GM23338 (cell line): ENCODE data around the gene SORCS2. TPM values are rescaled to one million over a fixed set of nuclear protein-coding genes. Genes with fewer than 3 reads are reported as not detected.
A peak's percentile ranks its signal among the peaks of the same experiment; 100 is the strongest.

ENCODE experiments used
- ATAC-seq: fragments of 200-7000 bp; cut with Tn5 transposase; 3 replicates; pipeline ENCODE4 v1.9.1; 2020
- DNase-seq: peaks from one replicate; pipeline ENCODE4 v3.0.0-alpha.2; 2015; ENCODE audit warnings: low spot score
- H2AFZ ChIP-seq: fragments of 200-600 bp; sonication (generic); 2 replicates; pipeline ENCODE4 v1.8.0; 2016; ENCODE audit warnings: antibody characterized with exemption, mild to moderate bottlenecking, moderate library complexity
- H3F3A ChIP-seq: fragments of 200-600 bp; sonication (generic); replicated peaks from 2 replicates; pipeline ENCODE4 v1.8.0; 2017; ENCODE audit warnings: antibody characterized with exemption, mixed run types, low read depth
- H3K27ac ChIP-seq: fragments of 200-600 bp; sonication (generic); 2 replicates; pipeline ENCODE4 v1.6.1; 2016; ENCODE audit warnings: low read depth
- H3K27me3 ChIP-seq: fragments of 200-600 bp; sonication (generic); 2 replicates; pipeline ENCODE4 v1.8.0; 2016; ENCODE audit warnings: mild to moderate bottlenecking, mixed run types, moderate library complexity; ENCODE audit not compliant: insufficient read depth
- H3K36me3 ChIP-seq: fragments of 200-600 bp; sonication (generic); 2 replicates; pipeline ENCODE4 v1.8.0; 2016; ENCODE audit warnings: mild to moderate bottlenecking; ENCODE audit not compliant: insufficient read depth
- H3K4me1 ChIP-seq: fragments of 200-600 bp; sonication (generic); 2 replicates; pipeline ENCODE4 v1.8.0; 2016; ENCODE audit warnings: mild to moderate bottlenecking, moderate library complexity; ENCODE audit not compliant: insufficient read depth
- H3K4me2 ChIP-seq: fragments of 200-600 bp; sonication (generic); 2 replicates; pipeline ENCODE4 v1.7.1; 2017; ENCODE audit warnings: mixed run types
- H3K4me3 ChIP-seq: fragments of 200-600 bp; sonication (generic); 2 replicates; pipeline ENCODE4 v1.6.1; 2016; ENCODE audit warnings: mixed run types
- H3K79me2 ChIP-seq: fragments of 200-600 bp; sonication (generic); replicated peaks from 2 replicates; pipeline ENCODE4 v1.8.0; 2017; ENCODE audit warnings: mild to moderate bottlenecking; ENCODE audit not compliant: insufficient read depth
- H3K9me2 ChIP-seq: fragments of 200-600 bp; sonication (generic); 2 replicates; pipeline ENCODE4 v1.8.0; 2017; ENCODE audit not compliant: insufficient read depth
- H4K20me1 ChIP-seq: fragments of 200-600 bp; sonication (generic); replicated peaks from 2 replicates; pipeline ENCODE4 v1.8.0; 2017; ENCODE audit warnings: mild to moderate bottlenecking; ENCODE audit not compliant: insufficient read depth
- H3K27ac Mint-ChIP-seq: 2 replicates; pipeline ENCODE4 v1.8.0; 2020; ENCODE audit warnings: inconsistent platforms, mild to moderate bottlenecking, moderate library complexity, mixed read lengths
- H3K27me3 Mint-ChIP-seq: 3 replicates; pipeline ENCODE4 v1.8.0; 2022; ENCODE audit warnings: low read depth, mild to moderate bottlenecking, moderate library complexity, mixed read lengths, inconsistent platforms; ENCODE audit not compliant: insufficient read depth, poor library complexity
- H3K36me3 Mint-ChIP-seq: 3 replicates; pipeline ENCODE4 v1.8.0; 2021; ENCODE audit warnings: low read depth, mild to moderate bottlenecking, inconsistent platforms, moderate library complexity, mixed read lengths
- H3K4me1 Mint-ChIP-seq: 3 replicates; pipeline ENCODE4 v1.8.0; 2020; ENCODE audit warnings: mild to moderate bottlenecking, inconsistent platforms, mixed read lengths
- H3K4me3 Mint-ChIP-seq: 3 replicates; pipeline ENCODE4 v1.8.0; 2021; ENCODE audit warnings: moderate library complexity, mild to moderate bottlenecking, inconsistent platforms, mixed read lengths
- H3K9me3 Mint-ChIP-seq: 3 replicates; pipeline ENCODE4 v1.8.0; 2020; ENCODE audit warnings: moderate library complexity, mild to moderate bottlenecking, inconsistent platforms, mixed read lengths
- CREB1 ChIP-seq: fragments of 250-450 bp; sonication (Bioruptor Pico); IDR thresholded peaks from 2 replicates; pipeline ENCODE4 v1.5.0; 2020; ENCODE audit warnings: low read depth, mild to moderate bottlenecking, moderate library complexity
- CTCF ChIP-seq, 2 experiments: fragments of 200-600 bp in 1 of 2; sonication (generic) in 1 of 2; conservative IDR thresholded peaks; 2 replicates each; pipeline versions ENCODE4 v1.5.1 to v1.6.1; 2016 to 2017; ENCODE audit warnings: antibody characterized with exemption in 2 of 2, low read depth in 2 of 2, mild to moderate bottlenecking in 2 of 2, moderate library complexity in 1 of 2
- JUNB ChIP-seq: IDR thresholded peaks from one replicate; pipeline ENCODE4 v1.6.1; 2016; ENCODE audit warnings: antibody characterized with exemption; ENCODE audit not compliant: unreplicated experiment
- NANOG ChIP-seq: IDR thresholded peaks from 2 replicates; pipeline ENCODE4 v1.6.1; 2016; ENCODE audit warnings: antibody characterized with exemption, borderline replicate concordance
- POLR2AphosphoS5 ChIP-seq: IDR thresholded peaks from 2 replicates; pipeline ENCODE4 v1.6.1; 2016; ENCODE audit warnings: antibody characterized with exemption, low read depth
- ZNF462 ChIP-seq: fragments of 250-450 bp; sonication (Bioruptor Pico); IDR thresholded peaks from 2 replicates; pipeline ENCODE4 v1.5.0; 2020; ENCODE audit warnings: mild to moderate bottlenecking, moderate library complexity
- polyA plus RNA-seq: library from polyadenylated mRNA; unstranded; fragments of >200 nt; fragmentation: Nextera tagmentation; extraction: Ambion mirVana; gene quantifications from 2 replicates; pipeline ENCODE4 v1.2.1, GENCODE V29; 2016
- total RNA-seq: library from RNA; depleted of rRNA; stranded (reverse); fragments of >200 nt; shearing (Covaris generic); gene quantifications from 2 replicates; pipeline ENCODE4 v1.2.3, GENCODE V29; 2014

The SORCS2 gene
- total and polyA plus RNA-seq, 2 experiments from 2014 or later, result 0.47 to 2.4 TPM

- TF ChIP-seq ZNF462 (CRISPR knock-in tag), result no peak
- no peak for TF ChIP-seq CREB1 (CRISPR knock-in tag)
Observed at GRCh38 chr4:7183780-7184460, 8.4 kb upstream of the SORCS2 start (continued).

GRCh38 chr4:7185487-7186030 lies 6.8 kb upstream of the SORCS2 start:
- no peak overlapping the region for H3K4me3 ChIP-seq
- no peaks in the 10 kb centered on the region for H3K9me2 ChIP-seq
- no peak overlapping the region for H3K27ac ChIP-seq
- H3K79me2 ChIP-seq, result no peaks in the 10 kb centered on the region
- Mint-ChIP-seq H3K4me1 (no peaks in the 10 kb centered on the region; the same call in 2 of the 3 replicates), H3K36me3 (no peaks in the 10 kb centered on the region; the same call in 2 of the 3 replicates), H3K27me3 (peaks cover 20% of the 10 kb centered on the region), H3K9me3 (peaks cover 5% of the 10 kb centered on the region; the same call in 2 of the 3 replicates), H3K27ac (no peak overlapping the region), H3K4me3 (no peak overlapping the region)
- DNase-seq (no peak), ATAC-seq (peak; percentile 17; the same call in 2 of the 3 replicates)
- H3F3A ChIP-seq, result no peaks in the 10 kb centered on the region
- no peaks in the 10 kb centered on the region for H3K27me3 ChIP-seq
- H3K4me1 ChIP-seq, result no peaks in the 10 kb centered on the region
- no peak overlapping the region for H3K4me2 ChIP-seq
- H4K20me1 ChIP-seq, result no peaks in the 10 kb centered on the region
- no peak overlapping the region for H2AFZ ChIP-seq
- no peaks in the 10 kb centered on the region for H3K36me3 ChIP-seq
- no peak for TF ChIP-seq ZNF462 (CRISPR knock-in tag)
- TF ChIP-seq JUNB, result no peak
- no peak for TF ChIP-seq NANOG
- no peak for TF ChIP-seq CTCF (conservative IDR thresholded peaks at IDR 0.05; ENCODE audit: low read depth in 2 of 2)
- TF ChIP-seq POLR2AphosphoS5, result no peak
